Endodermal cell (in vitro differentiated cells): ENCODE results near the gene FAM222B. TPM values are rescaled to one million over a fixed set of nuclear protein-coding genes. Genes with fewer than 3 reads are reported as not detected.

Source experiments
- DNase-seq: peaks from one replicate; pipeline ENCODE4 v3.0.0-alpha.2; 2017
- H3K27ac ChIP-seq: 2 replicates; pipeline ENCODE4 v1.5.1; 2013; ENCODE audit warnings: mild to moderate bottlenecking, low read depth, low read length, moderate library complexity
- H3K27me3 ChIP-seq: 2 replicates; pipeline ENCODE4 v1.6.1; 2013; ENCODE audit warnings: mild to moderate bottlenecking, low read length, moderate library complexity; ENCODE audit not compliant: insufficient read depth, control insufficient read depth, poor library complexity, severe bottlenecking
- H3K36me3 ChIP-seq: 2 replicates; pipeline ENCODE4 v1.7.0; 2013; ENCODE audit warnings: mild to moderate bottlenecking, low read length, moderate library complexity; ENCODE audit not compliant: control insufficient read depth, insufficient read depth
- H3K4me1 ChIP-seq: one replicate; pipeline ENCODE4 v1.7.0; 2013; ENCODE audit warnings: low read length; ENCODE audit not compliant: control insufficient read depth, insufficient read depth
- H3K4me3 ChIP-seq: 2 replicates; pipeline ENCODE4 v1.5.1; 2013; ENCODE audit warnings: mild to moderate bottlenecking, low read length, moderate library complexity
- H3K9ac ChIP-seq: 2 replicates; pipeline ENCODE4 v1.6.1; 2013; ENCODE audit warnings: mild to moderate bottlenecking, low read length, moderate library complexity; ENCODE audit not compliant: poor library complexity, severe bottlenecking; ENCODE audit errors: extremely low read depth
- H3K9me3 ChIP-seq: 2 replicates; pipeline ENCODE4 v1.6.1; 2013; ENCODE audit warnings: mild to moderate bottlenecking, low read length, moderate library complexity; ENCODE audit not compliant: control insufficient read depth
- H3K27ac Mint-ChIP-seq: 2 replicates; pipeline ENCODE4 v1.8.0; 2020; ENCODE audit warnings: mixed read lengths
- H3K27me3 Mint-ChIP-seq: 2 replicates; pipeline ENCODE4 v1.8.0; 2021; ENCODE audit warnings: mild to moderate bottlenecking, mixed read lengths; ENCODE audit not compliant: insufficient read depth
- H3K36me3 Mint-ChIP-seq: 2 replicates; pipeline ENCODE4 v1.8.0; 2020; ENCODE audit warnings: low read depth, mixed read lengths
- H3K4me1 Mint-ChIP-seq: 2 replicates; pipeline ENCODE4 v1.8.0; 2020; ENCODE audit warnings: mixed read lengths
- H3K4me3 Mint-ChIP-seq: 2 replicates; pipeline ENCODE4 v1.8.0; 2020; ENCODE audit warnings: mild to moderate bottlenecking, moderate library complexity, mixed read lengths
- H3K9me3 Mint-ChIP-seq: 2 replicates; pipeline ENCODE4 v1.8.0; 2020; ENCODE audit warnings: mild to moderate bottlenecking, mixed read lengths
- CTCF ChIP-seq: fragments of 200-600 bp; sonication (generic); conservative IDR thresholded peaks from 2 replicates; pipeline ENCODE4 v1.5.0; 2021; ENCODE audit warnings: antibody characterized with exemption, mild to moderate bottlenecking
- WGBS, 2 experiments: methylation state at CpG; one replicate each; pipeline versions ENCODE4 v1.1.5 to v1.1.7; 2013; ENCODE audit warnings: missing lambda C conversion rate in 2 of 2, mixed read lengths in 1 of 2; ENCODE audit not compliant: insufficient coverage in 1 of 2, insufficient read length in 1 of 2; 5-methylcytosine and 5-hydroxymethylcytosine counted together
- total RNA-seq, 2 donors: library from RNA; stranded (reverse); fragmentation: NEBNext Ultra II Directional in 1 of 2; extraction: Animal tissue kit (Norgen Biotek cat#: 25700) in 1 of 2; gene quantifications; 2 replicates in 1 of 2; 3 replicates in 1 of 2; pipeline ENCODE4 v1.2.1, GENCODE V29; 2021

FAM222B gene
- total RNA-seq, 2 donors from 2014 or later, result 59.2 to 75.7 TPM

DNA sequence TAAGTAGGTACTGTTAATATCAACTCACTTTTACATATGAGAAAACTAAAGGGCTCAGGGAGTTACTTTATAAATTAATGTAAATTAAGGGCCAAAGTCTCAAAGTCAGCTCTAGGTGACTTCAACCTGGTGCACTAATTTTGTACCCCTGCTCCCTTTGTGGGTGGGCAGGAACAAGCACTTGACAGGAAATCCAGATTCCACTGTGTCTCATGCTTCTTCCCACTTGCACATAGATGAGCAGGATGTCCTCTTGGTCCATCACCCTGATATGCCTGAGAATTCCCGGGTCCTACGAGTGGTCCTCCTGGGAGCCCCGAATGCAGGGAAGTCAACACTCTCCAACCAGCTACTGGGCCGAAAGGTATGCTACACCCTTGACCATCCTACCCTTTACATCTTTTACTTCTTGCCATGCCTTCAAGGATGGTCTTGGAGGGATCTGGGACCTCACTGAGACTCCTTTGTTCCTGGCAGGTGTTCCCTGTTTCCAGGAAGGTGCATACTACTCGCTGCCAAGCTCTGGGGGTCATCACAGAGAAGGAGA, 13.5 kb upstream of the FAM222B start:
- Histone ChIP-seq H3K27ac (no peak overlapping the region), H3K9me3 (no peaks in the 10 kb centered on the region), H3K27me3 (no peaks in the 10 kb centered on the region), H3K9ac (no peak overlapping the region), H3K4me3 (peak overlapping the region; percentile 88), H3K36me3 (peaks cover 31% of the 10 kb centered on the region), H3K4me1 (no peaks in the 10 kb centered on the region)
- TF ChIP-seq CTCF, result no peak
- Mint-ChIP-seq H3K27ac (no peak overlapping the region), H3K4me1 (peaks cover 4% of the 10 kb centered on the region), H3K9me3 (no peaks in the 10 kb centered on the region), H3K36me3 (peaks cover 32% of the 10 kb centered on the region), H3K4me3 (peak overlapping the region; percentile 87), H3K27me3 (no peaks in the 10 kb centered on the region)
- WGBS, 2 experiments, result 94 to 95% methylated on average over 3 to 5 of the region's 5 CpGs
- no peak for DNase-seq

DNA sequence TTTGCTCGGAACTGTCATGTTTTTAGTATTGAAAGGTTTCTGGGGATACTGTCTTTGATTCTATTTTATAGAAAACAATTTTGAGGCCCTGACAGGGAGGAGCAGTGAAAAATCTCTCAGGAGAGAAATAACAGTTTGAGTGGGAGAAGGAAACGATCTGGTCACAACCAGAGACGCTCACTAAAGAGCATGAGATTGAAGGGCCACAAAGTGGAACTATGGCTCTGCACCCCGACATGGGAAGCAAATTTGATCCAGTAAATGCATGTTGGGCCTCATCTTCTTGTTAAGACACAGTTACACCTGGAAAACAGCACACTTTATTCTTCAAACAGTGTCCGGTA, 12.7 kb upstream of the FAM222B start:
- Mint-ChIP-seq H3K36me3 (peaks cover 27% of the 10 kb centered on the region), H3K4me3 (peak overlapping the region; percentile 87), H3K27me3 (no peaks in the 10 kb centered on the region), H3K9me3 (no peaks in the 10 kb centered on the region), H3K27ac (peak overlapping the region; percentile 89), H3K4me1 (peaks cover 4% of the 10 kb centered on the region)
- Histone ChIP-seq H3K36me3 (peaks cover 26% of the 10 kb centered on the region), H3K4me1 (no peaks in the 10 kb centered on the region), H3K27ac (no peak overlapping the region), H3K4me3 (peak overlapping the region; percentile 88), H3K27me3 (no peaks in the 10 kb centered on the region), H3K9me3 (no peaks in the 10 kb centered on the region), H3K9ac (peak overlapping the region; percentile 44)
- 12 to 32% methylated on average over 4 to 5 of the region's 5 CpGs for WGBS, 2 experiments
- TF ChIP-seq CTCF, result no peak
- DNase-seq, result no peak

DNA sequence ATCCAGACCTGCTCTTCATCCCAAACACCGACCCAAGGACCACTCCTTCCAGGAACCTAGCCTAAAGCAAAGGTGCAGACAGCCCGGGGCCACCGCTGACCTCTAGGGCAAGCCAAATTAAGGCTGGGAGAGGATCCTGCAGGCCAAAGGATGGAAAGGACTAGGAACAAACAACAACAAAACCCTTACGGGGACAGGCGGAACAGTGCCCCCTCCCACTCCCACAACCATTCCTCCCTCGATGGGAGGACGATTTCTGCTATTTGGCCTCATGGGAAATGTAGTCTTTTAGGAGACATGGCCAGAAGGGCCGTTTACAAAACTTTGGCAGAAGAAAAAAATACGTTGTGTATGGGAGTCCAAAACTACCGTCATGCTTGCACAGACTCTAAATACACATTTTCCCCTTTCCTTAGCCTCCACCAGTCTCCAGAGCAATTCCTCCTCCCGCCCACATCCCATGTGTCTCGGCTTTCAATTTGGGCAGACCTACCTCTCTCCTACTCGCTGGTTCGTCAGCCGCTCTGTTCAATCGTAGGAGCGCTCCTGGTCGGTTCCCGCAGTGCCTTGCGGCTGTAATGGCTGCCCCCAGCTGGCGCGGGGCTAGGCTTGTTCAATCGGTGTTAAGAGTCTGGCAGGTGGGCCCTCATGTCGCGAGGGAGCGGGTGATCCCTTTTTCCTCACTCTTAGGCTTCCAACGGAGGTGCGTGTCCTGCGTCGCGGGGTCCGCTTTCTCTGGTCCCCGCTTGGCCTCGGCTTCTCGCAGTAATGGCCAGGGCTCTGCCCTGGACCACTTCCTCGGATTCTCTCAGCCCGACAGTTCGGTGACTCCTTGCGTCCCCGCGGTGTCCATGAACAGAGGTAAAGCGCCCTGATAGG, 12.1 kb upstream of the FAM222B start, which contains the start of gene ERAL1:
Gene ERAL1 (plus strand): TSS at position 560 of the 879 bp plus-strand sequence. CDS start 19 bp downstream, at position 579.
- Histone ChIP-seq H3K9ac (peak within 1 kb of the TSS; percentile 44), H3K4me3 (peak within 1 kb of the TSS; percentile 88), H3K27ac (no peak within 1 kb of the TSS), H3K4me1 (no peaks in the 10 kb centered on the region), H3K36me3 (peaks cover 24% of the 10 kb centered on the region), H3K27me3 (no peaks in the 10 kb centered on the region), H3K9me3 (no peaks in the 10 kb centered on the region)
- TF ChIP-seq CTCF, result peak; percentile 12
- WGBS, 2 experiments, result 1% methylated on average over 22 to 41 of the region's 42 CpGs
- Mint-ChIP-seq H3K9me3 (no peaks in the 10 kb centered on the region), H3K36me3 (peaks cover 23% of the 10 kb centered on the region), H3K27ac (peak within 1 kb of the TSS; percentile 89), H3K27me3 (no peaks in the 10 kb centered on the region), H3K4me1 (peaks cover 4% of the 10 kb centered on the region), H3K4me3 (peak within 1 kb of the TSS; percentile 87)
- DNase-seq, result peak; percentile 97
